Measurements from ENCODE around the gene TSNAXIP1. TPM values are rescaled to one million over a fixed set of nuclear protein-coding genes. Genes with fewer than 3 reads are reported as not detected.

TSNAXIP1 gene
- total and polyA plus RNA-seq, 9 of the 15 experiments (the other 6 are each of a cell fraction or from before 2014, with no cell fraction given), result 0.03 to 0.24 (median 0.11) TPM; not detected in 4

GRCh38 chr16:67822511-67822910 lies 15.8 kb downstream of the TSNAXIP1 start:
- intact Hi-C loops (cut with micrococcal nuclease) (no loop called here), in situ Hi-C loops (cut with MboI) (no loop called here)
- Histone ChIP-seq H3K9me1 (ENCODE audit: control insufficient read depth, insufficient read depth, low read length) (peaks cover 5% of the 10 kb centered on the region), H3K27me3 (ENCODE audit: control insufficient read depth in 2 of 2, insufficient read depth in 2 of 2, low read length in 2 of 2) (no peaks in the 10 kb centered on the region), H3K4me2 (ENCODE audit: insufficient read depth, low read length) (no peak overlapping the region), H3K9ac (ENCODE audit: insufficient read depth in 1 of 2, low read depth in 2 of 2, low read length in 2 of 2) (peak overlapping the region in 1 of 2 experiments; percentile 76; a peak in 1 of 4 replicates), H3K36me3 (ENCODE audit: control insufficient read depth, insufficient read depth, low read length) (peaks cover 8% of the 10 kb centered on the region; the same call in 2 of the 3 replicates), H3K9me3 (replicated peaks; ENCODE audit: control insufficient read depth, insufficient read depth, low read depth, low read length) (no peaks in the 10 kb centered on the region), H2AFZ (ENCODE audit: low read depth, low read length) (no peak overlapping the region), H3K4me3 (no peak overlapping the region), H3K79me2 (ENCODE audit: control insufficient read depth, insufficient read depth, low read length) (no peaks in the 10 kb centered on the region), H3K27ac (ENCODE audit: extremely low read depth, low read depth, low read length) (no peak overlapping the region), H3K4me1 (replicated peaks in 1 of 2; ENCODE audit: control insufficient read depth in 2 of 2, insufficient read depth in 2 of 2, low read length in 2 of 2) (peaks cover 0 to 13% of the 10 kb centered on the region in 2 experiments; a peak in 2 of 5 replicates), H4K20me1 (replicated peaks; ENCODE audit: control insufficient read depth, insufficient read depth, low read length) (no peaks in the 10 kb centered on the region)
- WGBS (ENCODE audit: insufficient coverage, low coverage, missing lambda C conversion rate), result 35% methylated on average over 2 of the region's 2 CpGs
- no peak for TF ChIP-seq CEBPG (CRISPR knock-in tag; IDR thresholded peaks at IDR 0.05)
- TF ChIP-seq CEBPG (tag; conservative IDR thresholded peaks at IDR 0.05 in 1 of 2, IDR thresholded peaks at IDR 0.05 in 1 of 2), result no peak
- no peak for TF ChIP-seq NKRF (IDR thresholded peaks at IDR 0.05; ENCODE audit: borderline replicate concordance)
- no peak for TF ChIP-seq NONO (IDR thresholded peaks at IDR 0.05; ENCODE audit: low read depth in 2 of 2, low read length in 1 of 2)
- TF ChIP-seq, protein P1, sequence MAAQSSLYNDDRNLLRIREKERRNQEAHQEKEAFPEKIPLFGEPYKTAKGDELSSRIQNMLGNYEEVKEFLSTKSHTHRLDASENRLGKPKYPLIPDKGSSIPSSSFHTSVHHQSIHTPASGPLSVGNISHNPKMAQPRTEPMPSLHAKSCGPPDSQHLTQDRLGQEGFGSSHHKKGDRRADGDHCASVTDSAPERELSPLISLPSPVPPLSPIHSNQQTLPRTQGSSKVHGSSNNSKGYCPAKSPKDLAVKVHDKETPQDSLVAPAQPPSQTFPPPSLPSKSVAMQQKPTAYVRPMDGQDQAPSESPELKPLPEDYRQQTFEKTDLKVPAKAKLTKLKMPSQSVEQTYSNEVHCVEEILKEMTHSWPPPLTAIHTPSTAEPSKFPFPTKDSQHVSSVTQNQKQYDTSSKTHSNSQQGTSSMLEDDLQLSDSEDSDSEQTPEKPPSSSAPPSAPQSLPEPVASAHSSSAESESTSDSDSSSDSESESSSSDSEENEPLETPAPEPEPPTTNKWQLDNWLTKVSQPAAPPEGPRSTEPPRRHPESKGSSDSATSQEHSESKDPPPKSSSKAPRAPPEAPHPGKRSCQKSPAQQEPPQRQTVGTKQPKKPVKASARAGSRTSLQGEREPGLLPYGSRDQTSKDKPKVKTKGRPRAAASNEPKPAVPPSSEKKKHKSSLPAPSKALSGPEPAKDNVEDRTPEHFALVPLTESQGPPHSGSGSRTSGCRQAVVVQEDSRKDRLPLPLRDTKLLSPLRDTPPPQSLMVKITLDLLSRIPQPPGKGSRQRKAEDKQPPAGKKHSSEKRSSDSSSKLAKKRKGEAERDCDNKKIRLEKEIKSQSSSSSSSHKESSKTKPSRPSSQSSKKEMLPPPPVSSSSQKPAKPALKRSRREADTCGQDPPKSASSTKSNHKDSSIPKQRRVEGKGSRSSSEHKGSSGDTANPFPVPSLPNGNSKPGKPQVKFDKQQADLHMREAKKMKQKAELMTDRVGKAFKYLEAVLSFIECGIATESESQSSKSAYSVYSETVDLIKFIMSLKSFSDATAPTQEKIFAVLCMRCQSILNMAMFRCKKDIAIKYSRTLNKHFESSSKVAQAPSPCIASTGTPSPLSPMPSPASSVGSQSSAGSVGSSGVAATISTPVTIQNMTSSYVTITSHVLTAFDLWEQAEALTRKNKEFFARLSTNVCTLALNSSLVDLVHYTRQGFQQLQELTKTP (IDR thresholded peaks at IDR 0.05; ENCODE audit: low read depth in 1 of 2, partially characterized antibody in 2 of 2), result no peak
- no peak for TF ChIP-seq GABPA (tag; conservative IDR thresholded peaks at IDR 0.05; ENCODE audit: low read depth)
- TF ChIP-seq ZNF12 (CRISPR knock-in tag; IDR thresholded peaks at IDR 0.05), result no peak
- TF ChIP-seq GATAD2A (IDR thresholded peaks at IDR 0.05), result no peak
- TF ChIP-seq RBM14 (IDR thresholded peaks at IDR 0.05; ENCODE audit: borderline replicate concordance, insufficient read depth, low read depth, low read length), result no peak
- TF ChIP-seq HMG20B (CRISPR knock-in tag; IDR thresholded peaks at IDR 0.05), result no peak
- TF ChIP-seq, protein P2, sequence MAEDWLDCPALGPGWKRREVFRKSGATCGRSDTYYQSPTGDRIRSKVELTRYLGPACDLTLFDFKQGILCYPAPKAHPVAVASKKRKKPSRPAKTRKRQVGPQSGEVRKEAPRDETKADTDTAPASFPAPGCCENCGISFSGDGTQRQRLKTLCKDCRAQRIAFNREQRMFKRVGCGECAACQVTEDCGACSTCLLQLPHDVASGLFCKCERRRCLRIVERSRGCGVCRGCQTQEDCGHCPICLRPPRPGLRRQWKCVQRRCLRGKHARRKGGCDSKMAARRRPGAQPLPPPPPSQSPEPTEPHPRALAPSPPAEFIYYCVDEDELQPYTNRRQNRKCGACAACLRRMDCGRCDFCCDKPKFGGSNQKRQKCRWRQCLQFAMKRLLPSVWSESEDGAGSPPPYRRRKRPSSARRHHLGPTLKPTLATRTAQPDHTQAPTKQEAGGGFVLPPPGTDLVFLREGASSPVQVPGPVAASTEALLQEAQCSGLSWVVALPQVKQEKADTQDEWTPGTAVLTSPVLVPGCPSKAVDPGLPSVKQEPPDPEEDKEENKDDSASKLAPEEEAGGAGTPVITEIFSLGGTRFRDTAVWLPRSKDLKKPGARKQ (CRISPR knock-in tag; IDR thresholded peaks at IDR 0.05), result no peak
- TF ChIP-seq GABPB1 (CRISPR knock-in tag; IDR thresholded peaks at IDR 0.05), result no peak
- DNase-seq (ENCODE audit: extremely low read depth in 1 of 4, low spot score in 3 of 4) (no peak), FAIRE-seq (peak; percentile 72), ATAC-seq (no peak)
- ChIA-PET CTCF (ENCODE audit: low intra/inter-chr PET ratio) (no interaction called here), POLR2A (interaction anchor here (0.6 kb wide), 1 partner anchor 22 kb away, joined by 7 read pairs; no protein-coding TSS in a partner anchor)
- BruUV-seq (replicated peaks), result no TSS peak

All from K562 (cell line).